OCI-LY7 (cell line): ENCODE data around the gene GALNT14.

Experiments
- CTCF ChIP-seq: fragments of 200-600 bp; sonication (generic); conservative IDR thresholded peaks from 2 replicates; pipeline ENCODE4 v1.5.1; 2014; ENCODE audit warnings: mild to moderate bottlenecking, antibody characterized with exemption, low read length, moderate library complexity, mixed read lengths
- EZH2phosphoT487 ChIP-seq: fragments of 200-600 bp; sonication (generic); IDR thresholded peaks from 2 replicates; pipeline ENCODE4 v1.6.1; 2018; ENCODE audit warnings: low read depth, borderline replicate concordance, mild to moderate bottlenecking, mixed run types, antibody characterized with exemption, low read length, moderate library complexity, mixed read lengths

GRCh38 chr2:31089645-31090044 lies 48.6 kb downstream of the GALNT14 start:
- TF ChIP-seq CTCF (no peak), EZH2phosphoT487 (no peak)
